GM18861 (cell line): ENCODE data around the gene CAPN10.
"Not testable (repeated sequence)": the region's sequence is repeated elsewhere in the genome, so short reads cannot be mapped to it uniquely, and the experiment has no call there.

Experiments
- ATAC-seq: cut with Tn5 transposase; IDR thresholded peaks from one replicate; pipeline ENCODE4 v1.9.1; 2021; ENCODE audit not compliant: unreplicated experiment

The CAPN10 gene, protein sequence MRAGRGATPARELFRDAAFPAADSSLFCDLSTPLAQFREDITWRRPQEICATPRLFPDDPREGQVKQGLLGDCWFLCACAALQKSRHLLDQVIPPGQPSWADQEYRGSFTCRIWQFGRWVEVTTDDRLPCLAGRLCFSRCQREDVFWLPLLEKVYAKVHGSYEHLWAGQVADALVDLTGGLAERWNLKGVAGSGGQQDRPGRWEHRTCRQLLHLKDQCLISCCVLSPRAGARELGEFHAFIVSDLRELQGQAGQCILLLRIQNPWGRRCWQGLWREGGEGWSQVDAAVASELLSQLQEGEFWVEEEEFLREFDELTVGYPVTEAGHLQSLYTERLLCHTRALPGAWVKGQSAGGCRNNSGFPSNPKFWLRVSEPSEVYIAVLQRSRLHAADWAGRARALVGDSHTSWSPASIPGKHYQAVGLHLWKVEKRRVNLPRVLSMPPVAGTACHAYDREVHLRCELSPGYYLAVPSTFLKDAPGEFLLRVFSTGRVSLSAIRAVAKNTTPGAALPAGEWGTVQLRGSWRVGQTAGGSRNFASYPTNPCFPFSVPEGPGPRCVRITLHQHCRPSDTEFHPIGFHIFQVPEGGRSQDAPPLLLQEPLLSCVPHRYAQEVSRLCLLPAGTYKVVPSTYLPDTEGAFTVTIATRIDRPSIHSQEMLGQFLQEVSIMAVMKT

DNA sequence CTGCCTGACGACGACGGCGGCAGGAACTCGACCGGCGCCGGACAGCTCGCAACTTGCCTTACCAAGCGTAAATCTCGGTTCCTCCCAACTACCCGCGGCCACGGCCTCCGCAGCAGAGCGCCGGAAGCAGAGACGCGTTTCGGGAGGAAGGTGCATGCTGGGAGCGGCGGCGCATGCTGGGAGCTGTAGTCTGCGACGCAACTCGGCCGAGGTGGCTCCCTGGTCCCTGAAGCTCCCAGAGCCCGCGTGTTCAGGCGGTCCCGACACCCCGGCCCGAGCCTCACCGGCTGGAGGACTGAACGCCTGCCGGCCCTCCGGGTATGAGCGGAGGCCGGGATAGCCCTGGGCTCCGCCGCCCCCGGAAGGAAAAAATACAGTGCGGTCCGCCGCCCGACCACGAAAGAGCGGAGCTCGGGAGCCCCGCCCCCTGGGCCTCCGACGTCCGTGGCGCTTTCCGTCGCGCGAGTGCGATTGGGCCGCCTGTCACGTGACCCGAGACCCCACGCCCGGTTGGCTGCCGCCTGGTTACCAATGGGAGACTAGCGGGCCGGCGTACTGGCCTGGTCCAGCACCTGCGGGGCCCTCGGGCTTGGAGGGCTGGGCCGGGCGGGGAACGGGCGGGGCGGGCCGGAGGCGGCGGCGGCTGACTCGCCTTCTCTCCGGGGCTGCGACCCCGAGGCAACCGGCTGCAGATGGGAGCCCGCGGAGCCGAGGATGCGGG, at the start of gene CAPN10:
Gene CAPN10, plus strand, starts transcription at position 537 of the 721 bp plus-strand sequence. Its CDS starts 178 bp downstream, at position 715.
- ATAC-seq, result peak; percentile 53

DNA sequence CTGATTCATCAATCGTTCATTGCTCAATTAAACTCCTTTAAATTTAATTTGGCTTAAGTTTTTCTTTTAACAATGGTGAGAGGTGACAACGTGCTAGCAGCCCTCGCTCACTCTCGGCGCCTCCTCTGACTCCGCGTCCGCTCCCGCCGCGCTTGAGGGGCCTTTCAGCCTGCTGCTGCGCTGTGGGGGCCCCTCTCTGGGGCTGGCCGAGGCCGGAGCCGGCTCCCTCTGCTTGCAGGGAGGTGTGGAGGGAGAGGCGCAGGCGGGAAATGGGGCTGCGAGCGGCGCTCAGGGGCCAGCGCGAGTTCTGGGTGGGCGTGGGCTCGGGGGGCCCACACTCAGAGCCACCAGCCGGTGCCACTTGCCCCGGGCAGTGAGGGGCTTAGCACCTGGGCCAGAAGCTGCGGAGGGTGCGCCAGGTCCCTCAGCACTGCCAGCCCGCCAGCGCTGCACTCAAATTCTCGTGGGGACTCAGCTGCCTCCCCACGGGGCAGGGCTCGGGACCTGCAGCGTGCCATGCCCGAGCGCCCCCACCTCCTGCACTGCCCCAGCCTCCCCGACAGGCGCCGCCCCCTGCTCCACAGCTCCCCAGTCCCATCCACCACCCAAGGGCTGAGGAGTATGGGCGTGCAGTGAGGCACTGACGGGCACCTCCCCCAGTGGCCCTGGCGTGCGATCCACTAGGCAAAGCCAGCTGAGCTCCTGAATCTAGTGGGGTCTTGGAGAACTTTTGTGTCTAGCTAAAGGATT, 48.3 kb upstream of the CAPN10 start:
- no peak for ATAC-seq

DNA sequence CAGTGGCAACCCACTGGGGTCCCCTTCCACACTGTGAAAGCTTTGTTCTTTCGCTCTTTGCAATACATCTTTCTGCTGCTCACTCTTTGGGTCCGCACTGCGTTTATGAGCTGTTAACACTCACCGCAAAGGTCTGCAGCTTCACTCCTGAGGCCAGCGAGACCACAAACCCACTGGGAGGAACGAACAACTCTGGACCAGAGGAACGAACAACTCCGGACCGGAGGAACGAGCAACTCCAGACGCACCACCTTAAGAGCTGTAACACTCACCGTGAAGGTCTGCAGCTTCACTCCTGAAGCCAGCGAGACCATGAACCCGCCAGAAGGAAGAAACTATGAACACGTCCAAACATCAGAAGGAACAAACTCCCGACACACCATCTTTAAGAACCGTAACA, 47.4 kb upstream of the CAPN10 start:
- ATAC-seq, result not testable (repeated sequence)

DNA sequence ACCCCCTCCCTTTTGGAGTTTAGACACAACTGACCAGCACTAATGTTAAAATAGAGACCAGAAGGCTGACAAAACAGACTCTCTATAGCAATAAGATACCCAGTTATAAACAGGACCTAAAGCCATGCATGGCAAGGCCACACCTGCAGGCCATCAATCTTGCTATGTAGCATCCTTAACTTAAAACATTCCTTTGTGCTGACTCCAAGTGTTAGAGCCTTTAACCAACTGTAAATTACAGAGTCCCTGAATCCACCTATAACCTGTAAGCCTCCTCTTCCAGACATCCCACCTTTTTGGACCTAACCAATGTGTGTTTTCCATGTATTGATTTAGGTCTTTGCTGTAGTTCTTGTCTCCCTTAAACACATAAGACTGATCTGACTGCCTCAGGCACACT, 46.6 kb upstream of the CAPN10 start:
- ATAC-seq, result no peak

DNA sequence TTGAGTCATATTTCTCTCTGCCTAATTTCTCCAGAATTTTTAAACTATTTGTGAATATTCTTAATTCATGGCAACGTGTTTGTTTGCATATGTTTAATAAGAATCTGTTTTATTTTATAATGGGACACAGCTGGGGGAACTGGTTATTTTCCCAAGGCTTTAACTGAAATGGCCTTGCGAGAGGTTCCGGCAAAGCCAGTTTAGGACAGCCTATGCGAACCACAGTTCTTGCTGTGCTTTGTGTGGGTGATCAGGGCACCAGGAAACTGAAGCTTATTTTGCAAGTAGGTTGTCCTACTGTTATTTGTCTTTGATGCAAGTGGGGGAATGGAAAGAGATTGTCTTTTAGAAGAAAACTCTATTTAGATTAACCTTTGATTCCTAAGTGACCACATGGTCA, 35.2 kb upstream of the CAPN10 start:
- ATAC-seq, result no peak

DNA sequence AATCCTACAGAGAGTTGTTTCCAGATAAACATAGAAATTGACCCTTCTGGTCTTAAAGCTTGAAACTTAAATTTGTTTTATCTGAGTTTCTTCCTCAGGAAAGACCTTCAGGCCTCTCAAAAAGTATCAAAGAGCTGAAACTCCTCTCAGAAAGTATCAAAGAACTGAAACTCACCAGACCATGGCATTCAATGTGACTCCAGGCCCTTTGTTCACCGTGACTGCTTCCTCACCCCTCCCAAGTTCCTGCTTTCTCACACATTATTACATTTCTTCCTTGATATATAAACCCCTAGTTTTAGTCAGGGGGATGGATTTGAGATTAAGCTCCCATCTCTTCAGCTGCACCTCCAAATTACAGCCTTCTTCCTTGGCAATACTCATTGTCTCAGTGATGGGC, 34.7 kb upstream of the CAPN10 start:
- no peak for ATAC-seq

DNA sequence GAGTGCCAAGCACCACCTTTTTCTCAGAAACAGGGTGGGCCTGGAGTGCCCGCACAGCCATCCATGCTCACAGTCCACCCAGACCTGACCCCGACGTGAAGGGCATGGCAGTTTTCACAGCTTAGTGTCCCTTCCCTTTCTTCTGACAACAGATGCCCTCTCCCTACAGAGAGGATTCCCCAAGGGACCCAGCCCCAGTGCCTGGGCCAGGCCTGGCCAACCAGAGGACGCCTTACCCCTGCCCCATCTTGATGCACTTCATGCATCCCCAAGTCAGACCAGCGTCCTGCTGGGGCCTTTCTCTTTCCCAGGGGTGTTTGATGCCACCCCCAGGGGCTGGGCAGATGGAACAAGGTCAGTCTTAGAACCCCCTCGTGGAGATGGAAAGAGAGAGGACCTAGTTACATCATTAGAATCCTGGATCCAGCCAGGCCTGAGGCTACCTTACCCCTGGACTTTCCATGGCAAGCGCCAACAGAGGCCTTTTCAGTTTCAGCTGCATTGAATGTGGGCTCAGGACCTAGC, 32.5 kb upstream of the CAPN10 start:
- ATAC-seq, result no peak

DNA sequence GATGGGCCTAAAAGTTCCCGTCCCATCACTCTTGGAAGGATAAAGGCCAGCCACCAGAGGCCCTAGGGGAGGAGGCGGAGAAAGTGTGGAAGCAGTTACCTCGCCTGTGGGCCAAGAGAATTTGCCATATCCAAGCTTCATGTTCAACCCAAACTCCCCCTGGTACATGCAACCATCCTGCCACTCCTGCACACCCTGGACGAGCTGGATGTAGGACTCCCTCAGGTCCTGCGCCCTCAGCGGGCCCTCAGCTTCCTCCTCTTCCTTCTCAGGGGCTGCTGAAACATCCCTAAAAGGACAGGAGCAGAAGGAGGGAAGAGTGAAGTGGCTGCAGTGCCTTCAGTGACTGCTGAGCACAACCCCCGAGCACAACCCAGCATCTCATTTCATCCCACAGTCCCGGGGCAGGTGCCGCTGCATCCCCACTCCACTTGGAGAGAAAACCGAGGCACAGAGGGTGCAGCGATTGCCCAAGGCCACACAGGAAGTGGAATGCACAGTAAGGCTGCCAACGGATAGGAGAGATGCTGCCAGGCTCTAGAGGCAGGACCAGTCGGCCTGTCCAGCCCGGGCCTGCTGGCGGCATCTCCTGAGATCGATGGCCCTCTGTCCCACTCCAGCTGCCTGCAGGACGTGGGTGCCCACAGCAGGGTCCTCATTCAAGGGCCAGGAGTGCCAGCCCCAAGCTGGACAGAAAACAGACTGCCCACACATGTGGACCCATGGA, 31.6 kb upstream of the CAPN10 start:
- ATAC-seq, result no peak

DNA sequence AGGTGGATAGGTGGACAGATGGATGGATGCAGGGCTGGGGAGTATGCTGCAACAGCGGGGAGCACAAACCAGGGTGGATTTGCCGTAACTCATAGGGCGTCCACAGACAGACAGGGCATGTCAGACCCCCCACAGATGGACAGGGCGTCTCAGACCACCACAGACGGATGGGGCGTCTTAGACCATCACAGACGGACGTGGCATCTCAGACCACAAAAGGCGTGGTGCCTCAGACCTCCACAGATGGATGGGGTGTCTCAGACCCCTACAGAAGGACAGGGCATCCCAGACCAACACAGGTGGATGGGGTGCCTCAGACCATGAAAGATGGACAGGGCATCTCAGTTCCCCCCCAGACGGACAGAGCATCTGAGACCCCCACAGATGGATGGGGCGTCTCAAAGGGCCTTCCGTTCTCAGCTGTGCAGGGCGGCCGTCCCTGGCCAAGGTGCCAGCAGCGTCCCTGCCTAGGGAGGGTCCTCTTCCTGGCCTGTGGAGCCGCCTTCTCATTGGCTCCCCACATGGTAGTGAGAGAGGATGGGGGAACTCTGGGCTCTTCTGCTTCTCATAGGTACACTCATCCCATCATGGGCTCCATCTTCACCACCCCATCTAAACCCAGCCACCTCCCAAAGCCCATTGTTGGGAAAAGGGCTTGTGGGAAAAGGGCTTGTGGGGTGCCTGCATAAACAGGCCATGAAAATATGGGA, 30.8 kb upstream of the CAPN10 start:
- no peak for ATAC-seq

DNA sequence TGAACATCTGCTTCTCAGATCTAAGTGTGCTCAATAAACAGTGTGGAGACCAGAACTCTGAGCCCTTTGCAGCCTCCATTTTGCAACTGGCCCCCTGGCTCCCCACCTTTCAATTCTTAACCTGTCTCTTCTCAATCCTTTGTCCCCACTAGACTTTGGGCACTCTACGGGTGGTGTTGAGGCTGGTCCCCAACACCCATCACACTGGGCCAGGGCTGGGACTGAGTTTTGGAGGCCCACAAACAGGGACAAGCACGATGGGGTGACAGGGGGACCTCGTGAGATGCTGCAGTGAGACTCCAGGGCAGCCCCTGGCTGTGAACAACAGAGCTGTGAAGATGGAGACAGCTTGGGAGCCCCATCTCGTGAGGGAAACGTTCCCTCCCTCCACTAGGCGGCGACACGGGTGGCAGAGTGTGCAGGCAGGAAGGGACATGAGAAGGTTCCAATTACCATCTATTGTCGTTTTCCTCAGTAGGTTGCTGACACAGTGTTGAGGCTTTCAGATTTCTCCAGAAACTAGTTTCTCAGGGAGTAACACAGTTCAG, 29.9 kb upstream of the CAPN10 start:
- ATAC-seq, result no peak

DNA sequence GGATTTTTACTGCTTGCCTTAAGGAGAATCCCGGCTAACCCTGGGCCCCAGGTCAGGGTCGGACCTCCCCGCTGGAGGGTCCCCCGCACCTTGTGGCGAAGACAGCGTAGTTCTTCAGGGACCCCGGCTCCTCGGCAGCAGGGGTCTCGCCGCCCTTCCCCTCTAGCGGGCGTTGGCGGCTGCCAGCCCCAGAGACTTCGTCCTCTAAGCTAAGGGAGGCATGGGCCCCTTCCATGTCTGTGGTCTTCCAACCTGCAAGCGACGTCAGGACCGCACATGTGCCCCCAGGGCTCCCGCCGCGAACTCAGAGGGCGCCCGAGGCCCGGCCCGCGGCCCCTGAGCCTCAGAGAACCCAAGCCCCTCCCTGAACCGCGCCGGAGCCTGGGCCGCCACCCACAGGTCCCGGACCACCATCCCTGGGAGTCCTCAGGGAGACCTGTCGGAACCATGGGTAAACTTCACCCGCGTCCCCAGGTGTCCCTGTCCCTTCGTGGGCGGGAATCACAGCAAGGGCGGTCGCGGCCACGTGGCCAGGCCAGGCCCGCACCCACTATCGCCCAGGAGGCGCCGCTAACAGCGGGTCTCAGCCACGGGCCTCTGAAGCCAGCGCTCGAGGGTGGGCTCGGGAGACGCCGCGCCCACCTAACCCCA, 29.3 kb upstream of the CAPN10 start:
- no peak for ATAC-seq

DNA sequence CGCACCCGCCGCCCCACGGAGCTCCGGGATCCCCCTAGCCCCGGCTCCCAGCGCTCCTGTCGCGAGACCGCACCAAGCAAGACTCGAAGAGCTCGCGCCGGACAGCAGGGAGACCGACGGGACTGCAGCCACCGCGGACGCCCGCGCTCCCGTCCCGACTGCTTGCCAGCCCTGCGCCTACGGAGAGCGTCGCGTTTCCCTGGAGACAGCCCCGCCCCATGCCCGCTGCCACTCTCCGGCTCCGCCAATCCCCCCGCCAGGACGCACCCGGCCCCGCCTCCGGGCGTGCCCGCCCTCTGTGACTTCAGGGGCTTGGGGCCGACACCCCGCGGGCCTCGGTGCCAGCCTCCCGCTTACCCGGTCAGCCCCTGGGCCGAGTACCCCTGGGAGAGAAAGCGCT, 28.7 kb upstream of the CAPN10 start, which contains the start of gene ANKMY1:
Gene ANKMY1, minus strand, starts transcription at position 181 of the 400 bp plus-strand sequence. CDS start 653 bp downstream, outside the sequence.
- no peak for ATAC-seq

DNA sequence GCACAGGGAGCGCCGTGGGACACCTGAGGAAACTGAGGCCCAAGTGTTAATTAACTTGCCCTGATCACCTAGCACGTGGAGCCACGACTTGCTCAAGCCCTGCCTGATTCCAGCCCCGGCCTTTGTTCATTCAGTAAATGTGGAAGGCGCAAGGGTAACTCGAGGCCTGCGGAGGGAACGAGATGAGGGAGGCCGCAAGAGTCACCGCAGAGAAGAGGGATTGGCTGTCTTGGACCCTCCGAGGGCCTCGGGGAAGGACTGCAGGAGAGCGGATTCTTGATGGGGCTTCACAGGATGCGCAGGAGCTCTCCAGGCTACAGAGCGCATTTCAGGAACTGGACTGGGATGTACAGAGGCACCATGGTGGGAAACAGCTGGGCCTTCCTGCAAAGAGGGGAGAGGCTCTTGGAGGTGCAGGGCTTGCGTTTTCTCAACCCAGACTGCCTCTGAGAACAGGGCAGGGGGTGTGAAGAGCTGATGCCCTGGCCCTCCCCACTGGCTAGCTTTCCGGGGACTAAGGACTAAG, 28.2 kb upstream of the CAPN10 start:
- no peak for ATAC-seq

DNA sequence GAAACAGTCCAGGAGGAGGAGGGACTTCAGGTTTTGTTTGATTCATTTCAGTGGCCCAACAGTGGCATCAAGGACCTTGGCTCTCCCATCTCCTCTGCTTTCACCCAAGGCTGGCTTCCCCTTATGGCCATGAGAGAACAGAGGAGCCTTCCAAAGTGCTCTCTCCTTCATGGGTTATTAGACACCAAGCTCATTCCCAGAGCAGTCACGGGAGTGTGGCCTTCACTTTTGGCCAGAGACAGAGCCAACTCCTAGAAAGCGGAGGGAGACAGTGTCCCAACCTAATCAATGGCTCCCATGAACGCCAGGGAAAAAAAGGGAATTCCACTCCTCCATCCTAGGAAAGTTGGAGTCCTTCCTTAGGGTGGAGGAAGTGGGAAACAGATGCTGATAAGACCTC, 27.2 kb upstream of the CAPN10 start:
- no peak for ATAC-seq

DNA sequence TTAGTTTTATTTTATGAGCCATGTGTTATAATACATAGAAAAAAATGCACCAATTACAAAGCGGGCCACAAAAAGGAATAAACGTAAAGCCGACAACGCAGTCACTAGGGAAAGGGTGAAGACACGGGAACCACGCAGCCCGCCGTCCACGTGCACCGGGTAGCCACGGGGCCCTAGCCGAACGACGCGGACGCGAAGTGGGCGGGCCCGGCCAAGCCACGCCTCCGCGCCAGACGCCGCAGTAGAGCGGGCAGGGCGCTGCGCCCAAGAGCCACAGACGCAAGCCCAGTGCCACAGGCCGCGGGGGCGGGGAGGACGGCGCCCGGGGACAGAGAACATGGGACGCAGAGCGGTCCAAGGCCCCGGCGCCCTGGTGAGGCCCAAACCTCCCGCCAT, 26.5 kb upstream of the CAPN10 start, which contains the start of gene DUSP28:
Gene DUSP28, plus strand, starts transcription at position 274 of the 396 bp plus-strand sequence. CDS start 328 bp downstream, outside the sequence.
- ATAC-seq, result peak; percentile 39

DNA sequence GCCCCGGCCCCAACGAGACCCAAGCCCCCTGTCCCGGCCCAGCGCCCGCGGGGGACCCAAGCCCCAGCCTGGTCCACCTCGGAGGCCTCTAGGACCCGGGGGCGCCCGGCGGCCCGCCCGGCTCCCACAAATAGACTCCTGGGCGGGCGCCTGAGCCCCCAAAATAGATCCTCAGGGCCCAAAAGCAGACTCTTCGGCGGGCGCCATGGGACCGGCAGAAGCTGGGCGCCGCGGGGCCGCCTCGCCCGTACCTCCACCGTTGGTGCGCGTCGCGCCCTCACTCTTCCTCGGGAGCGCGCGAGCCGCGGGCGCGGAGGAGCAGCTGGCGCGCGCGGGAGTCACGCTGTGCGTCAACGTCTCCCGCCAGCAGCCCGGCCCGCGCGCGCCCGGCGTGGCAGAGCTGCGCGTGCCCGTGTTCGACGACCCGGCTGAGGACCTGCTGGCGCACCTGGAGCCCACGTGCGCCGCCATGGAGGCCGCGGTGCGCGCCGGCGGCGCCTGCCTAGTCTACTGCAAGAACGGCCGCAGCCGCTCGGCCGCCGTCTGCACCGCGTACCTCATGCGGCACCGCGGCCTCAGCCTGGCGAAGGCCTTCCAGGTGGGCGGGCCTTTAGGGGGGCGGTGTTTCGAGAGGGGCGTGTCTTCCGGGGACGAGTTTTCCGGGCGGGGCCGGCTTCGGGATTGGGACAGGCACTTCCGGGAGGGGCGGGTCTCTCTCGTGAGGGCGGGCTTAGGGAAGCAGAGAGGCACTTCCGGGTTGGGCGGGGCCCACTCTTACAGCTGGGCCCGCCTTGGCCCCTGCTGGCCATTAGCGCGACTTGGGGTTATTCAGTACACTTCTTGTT, 25.8 kb upstream of the CAPN10 start:
- ATAC-seq, result peak; percentile 42

DNA sequence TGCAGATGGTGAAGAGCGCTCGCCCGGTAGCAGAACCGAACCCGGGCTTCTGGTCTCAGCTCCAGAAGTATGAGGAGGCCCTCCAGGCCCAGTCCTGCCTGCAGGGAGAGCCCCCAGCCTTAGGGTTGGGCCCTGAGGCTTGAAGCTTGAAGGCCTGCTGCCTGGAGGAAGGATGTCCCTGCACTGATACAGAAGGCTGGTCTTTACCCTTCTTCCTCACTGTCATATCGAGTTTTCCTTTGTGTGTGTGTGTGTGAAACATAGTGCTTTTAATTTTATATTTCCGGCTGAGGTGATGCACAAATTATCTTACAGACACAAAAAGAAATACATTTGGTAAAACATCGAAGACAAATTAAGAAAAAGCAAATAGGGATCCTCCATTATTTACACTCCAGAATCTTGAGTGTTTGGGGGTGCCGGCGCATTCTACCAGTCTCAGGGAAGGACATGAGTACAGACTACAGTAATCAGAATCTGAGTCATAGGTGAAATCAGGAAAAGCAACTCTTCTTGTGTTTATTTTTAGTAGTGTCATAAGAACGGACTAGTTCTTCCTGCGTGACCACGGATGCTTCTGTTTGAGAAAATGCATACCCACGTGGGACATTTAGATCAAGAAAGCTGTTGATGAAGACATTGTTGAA, 25.1 kb upstream of the CAPN10 start:
- ATAC-seq, result peak; percentile 1
